Measurements from ENCODE around the gene F3. TPM values are rescaled to one million over a fixed set of nuclear protein-coding genes. Genes with fewer than 3 reads are reported as not detected.
"Not testable (repeated sequence)": the region's sequence is repeated elsewhere in the genome, so short reads cannot be mapped to it uniquely, and the experiment has no call there.

The F3 gene
- total RNA-seq, 1 experiment from 2014 or later, result 58.5 TPM

- peak; percentile 73; the same call in 1 of the 2 replicates for TF ChIP-seq CBX3 (IDR thresholded peaks at IDR 0.05; ENCODE audit: low read depth)
- ATAC-seq; H3K9me2 ChIP-seq (ENCODE audit: insufficient read depth); CTCF ChIA-PET; H3K9me3 ChIP-seq (ENCODE audit: control insufficient read depth in 1 of 2, insufficient read depth in 1 of 2, low read depth in 1 of 2, low read length in 2 of 2); DNase-seq (ENCODE audit: low read depth, low spot score); H3K27ac ChIP-seq (ENCODE audit: low read depth, low read length); RAD21 ChIA-PET (ENCODE audit: low non-redundant PET in 1 of 2, low total read pairs in 2 of 2, uncharacterized antibody in 2 of 2, unreplicated experiment in 2 of 2); H4K20me1 ChIP-seq (ENCODE audit: insufficient read depth); H3K79me2 ChIP-seq (ENCODE audit: insufficient read depth, low read length); H2AFZ ChIP-seq (ENCODE audit: low read depth, low read length, poor library complexity, severe bottlenecking); H3K4me3 ChIP-seq (replicated peaks in 1 of 2; ENCODE audit: low read depth in 1 of 2, low read length in 2 of 2); intact Hi-C loops (cut with micrococcal nuclease); H3K27me3 ChIP-seq (ENCODE audit: insufficient read depth, low read length); H3K36me3 ChIP-seq (ENCODE audit: control insufficient read depth in 1 of 2, insufficient read depth in 2 of 2, low read length in 2 of 2); H3K4me1 ChIP-seq (ENCODE audit: control insufficient read depth in 1 of 2, insufficient read depth in 2 of 2, low read length in 2 of 2); BruUV-seq (replicated peaks); H3K4me2 ChIP-seq (ENCODE audit: low read length); POLR2A ChIA-PET; H3K9ac ChIP-seq (ENCODE audit: low read length): not testable (repeated sequence)
Observed at GRCh38 chr1:94567975-94568607, 26.5 kb upstream of the F3 start.

GRCh38 chr1:94566436-94566835 is 24.9 kb upstream of the F3 start:
- H3K27me3 ChIP-seq (ENCODE audit: insufficient read depth, low read length); POLR2A ChIA-PET; H2AFZ ChIP-seq (ENCODE audit: low read depth, low read length, poor library complexity, severe bottlenecking); RAD21 ChIA-PET (ENCODE audit: low non-redundant PET in 1 of 2, low total read pairs in 2 of 2, uncharacterized antibody in 2 of 2, unreplicated experiment in 2 of 2); H3K4me2 ChIP-seq (ENCODE audit: low read length); CTCF ChIA-PET; intact Hi-C loops (cut with micrococcal nuclease); H3K4me1 ChIP-seq (ENCODE audit: control insufficient read depth in 1 of 2, insufficient read depth in 2 of 2, low read length in 2 of 2); H4K20me1 ChIP-seq (ENCODE audit: insufficient read depth); H3K9me3 ChIP-seq (ENCODE audit: control insufficient read depth in 1 of 2, insufficient read depth in 1 of 2, low read depth in 1 of 2, low read length in 2 of 2); H3K27ac ChIP-seq (ENCODE audit: low read depth, low read length); H3K9me2 ChIP-seq (ENCODE audit: insufficient read depth); BruUV-seq (replicated peaks); H3K4me3 ChIP-seq (replicated peaks in 1 of 2; ENCODE audit: low read depth in 1 of 2, low read length in 2 of 2); DNase-seq (ENCODE audit: low read depth, low spot score); H3K79me2 ChIP-seq (ENCODE audit: insufficient read depth, low read length); H3K9ac ChIP-seq (ENCODE audit: low read length); H3K36me3 ChIP-seq (ENCODE audit: control insufficient read depth in 1 of 2, insufficient read depth in 2 of 2, low read length in 2 of 2); ATAC-seq: not testable (repeated sequence)

GRCh38 chr1:94565901-94566300 is 24.3 kb upstream of the F3 start:
- ChIA-PET CTCF (no interaction called here), RAD21 (ENCODE audit: low non-redundant PET in 1 of 2, low total read pairs in 2 of 2, uncharacterized antibody in 2 of 2, unreplicated experiment in 2 of 2) (no interaction called here), POLR2A (no interaction called here)
- no peaks in the 10 kb centered on the region for H4K20me1 ChIP-seq (ENCODE audit: insufficient read depth)
- TF ChIP-seq POLR2AphosphoS5 (IDR thresholded peaks at IDR 0.05; ENCODE audit: low read depth, low read length) (no peak), ZBTB33 (IDR thresholded peaks at IDR 0.05; ENCODE audit: extremely low read depth, insufficient replicate concordance, low read length) (no peak), CBX3 (IDR thresholded peaks at IDR 0.05; ENCODE audit: low read depth) (no peak), ZNF274 (IDR thresholded peaks at IDR 0.05; ENCODE audit: low read depth, low read length) (no peak)
- H2AFZ ChIP-seq (ENCODE audit: low read depth, low read length, poor library complexity, severe bottlenecking), result no peak overlapping the region
- no peak overlapping the region for H3K27ac ChIP-seq (ENCODE audit: low read depth, low read length)
- no TSS peak for BruUV-seq (replicated peaks)
- no peaks in the 10 kb centered on the region for H3K9me2 ChIP-seq (ENCODE audit: insufficient read depth)
- ATAC-seq (no peak), DNase-seq (ENCODE audit: low read depth, low spot score) (no peak)
- H3K9ac ChIP-seq (ENCODE audit: low read length), result no peak overlapping the region
- no peak overlapping the region for H3K4me3 ChIP-seq (replicated peaks in 1 of 2; ENCODE audit: low read depth in 1 of 2, low read length in 2 of 2)
- H3K4me1 ChIP-seq (ENCODE audit: control insufficient read depth in 1 of 2, insufficient read depth in 2 of 2, low read length in 2 of 2), result peaks cover 3 to 8% of the 10 kb centered on the region in 2 experiments; a peak in 2 of 4 replicates
- H3K36me3 ChIP-seq (ENCODE audit: control insufficient read depth in 1 of 2, insufficient read depth in 2 of 2, low read length in 2 of 2), result no peaks in the 10 kb centered on the region
- no peak overlapping the region for H3K4me2 ChIP-seq (ENCODE audit: low read length)
- intact Hi-C loops (cut with micrococcal nuclease), result no loop called here
- no peaks in the 10 kb centered on the region for H3K79me2 ChIP-seq (ENCODE audit: insufficient read depth, low read length)
- no peaks in the 10 kb centered on the region for H3K27me3 ChIP-seq (ENCODE audit: insufficient read depth, low read length)
- no peaks in the 10 kb centered on the region for H3K9me3 ChIP-seq (ENCODE audit: control insufficient read depth in 1 of 2, insufficient read depth in 1 of 2, low read depth in 1 of 2, low read length in 2 of 2)

Measured in HCT116 (cell line).